Nephron (organoid): Measurements from ENCODE around the gene USP32.
"Not testable (repeated sequence)": the region's sequence is repeated elsewhere in the genome, so short reads cannot be mapped to it uniquely, and the experiment has no call there.

Source experiments
- H3K27ac Mint-ChIP-seq, 3 experiments: 2 replicates each; pipeline ENCODE4 v1.8.0; 2020; ENCODE audit warnings: mixed read lengths in 3 of 3, mild to moderate bottlenecking in 2 of 3, moderate library complexity in 1 of 3
- H3K27me3 Mint-ChIP-seq: 2 replicates; pipeline ENCODE4 v1.8.0; 2021; ENCODE audit warnings: low read depth, mild to moderate bottlenecking, moderate library complexity, mixed read lengths
- H3K36me3 Mint-ChIP-seq: 2 replicates; pipeline ENCODE4 v1.8.0; 2020; ENCODE audit warnings: low read depth, mixed read lengths
- H3K4me1 Mint-ChIP-seq: 2 replicates; pipeline ENCODE4 v1.8.0; 2020; ENCODE audit warnings: mixed read lengths
- H3K4me3 Mint-ChIP-seq, 3 experiments: 2 replicates each; pipeline ENCODE4 v1.8.0; 2020; ENCODE audit warnings: mild to moderate bottlenecking in 3 of 3, mixed read lengths in 3 of 3, moderate library complexity in 2 of 3
- H3K9me3 Mint-ChIP-seq: 2 replicates; pipeline ENCODE4 v1.8.0; 2020; ENCODE audit warnings: mixed read lengths
- CTCF ChIP-seq, 3 experiments: fragments of 200-600 bp; sonication (generic); IDR thresholded peaks; one replicate each; pipeline ENCODE4 v1.5.0; 2021; ENCODE audit warnings: antibody characterized with exemption in 3 of 3; ENCODE audit not compliant: unreplicated experiment in 3 of 3

Gene USP32

GRCh38 chr17:60193482-60193881 lies 198.5 kb downstream of the USP32 start:
- no peaks in the 10 kb centered on the region for H3K4me1 Mint-ChIP-seq
- H3K27me3 Mint-ChIP-seq = no peaks in the 10 kb centered on the region
- TF ChIP-seq CTCF (IDR thresholded peaks at IDR 0.05; ENCODE audit: unreplicated experiment in 3 of 3) = no peak
- H3K27ac Mint-ChIP-seq = no peak overlapping the region
- no peaks in the 10 kb centered on the region for H3K9me3 Mint-ChIP-seq
- H3K4me3 Mint-ChIP-seq = no peak overlapping the region
- peaks cover 68% of the 10 kb centered on the region for H3K36me3 Mint-ChIP-seq

GRCh38 chr17:60193032-60193431 lies 198.9 kb downstream of the USP32 start:
- not testable (repeated sequence) for H3K4me3 Mint-ChIP-seq, H3K9me3 Mint-ChIP-seq, H3K4me1 Mint-ChIP-seq, H3K27ac Mint-ChIP-seq, H3K27me3 Mint-ChIP-seq
- H3K36me3 Mint-ChIP-seq = peaks cover 64% of the 10 kb centered on the region

- not testable (repeated sequence) for H3K4me3 Mint-ChIP-seq, H3K4me1 Mint-ChIP-seq, H3K27me3 Mint-ChIP-seq, H3K27ac Mint-ChIP-seq, H3K9me3 Mint-ChIP-seq
- peaks cover 50% of the 10 kb centered on the region for H3K36me3 Mint-ChIP-seq
These were observed 201.9 kb downstream of the USP32 start for GRCh38 chr17:60190032-60190431.

- Mint-ChIP-seq H3K4me1 (no peaks in the 10 kb centered on the region), H3K4me3 (no peak overlapping the region), H3K36me3 (peaks cover 42% of the 10 kb centered on the region), H3K9me3 (no peaks in the 10 kb centered on the region), H3K27me3 (no peaks in the 10 kb centered on the region), H3K27ac (no peak overlapping the region)
- no peak for TF ChIP-seq CTCF (IDR thresholded peaks at IDR 0.05; ENCODE audit: unreplicated experiment in 3 of 3)
These were observed 203.2 kb downstream of the USP32 start for GRCh38 chr17:60188759-60189158.

- H3K27ac Mint-ChIP-seq, H3K4me3 Mint-ChIP-seq, H3K27me3 Mint-ChIP-seq, H3K4me1 Mint-ChIP-seq, H3K9me3 Mint-ChIP-seq: not testable (repeated sequence)
- H3K36me3 Mint-ChIP-seq = peaks cover 38% of the 10 kb centered on the region
These were observed 204.8 kb downstream of the USP32 start for GRCh38 chr17:60186846-60187745.

GRCh38 chr17:60186372-60186771 lies 205.6 kb downstream of the USP32 start:
- not testable (repeated sequence) for H3K4me3 Mint-ChIP-seq, H3K27me3 Mint-ChIP-seq, H3K9me3 Mint-ChIP-seq, H3K27ac Mint-ChIP-seq, H3K4me1 Mint-ChIP-seq
- H3K36me3 Mint-ChIP-seq = peaks cover 41% of the 10 kb centered on the region

GRCh38 chr17:60180380-60180779 lies 211.6 kb downstream of the USP32 start:
- not testable (repeated sequence) for H3K4me3 Mint-ChIP-seq, H3K27ac Mint-ChIP-seq, H3K27me3 Mint-ChIP-seq, H3K9me3 Mint-ChIP-seq, H3K4me1 Mint-ChIP-seq
- H3K36me3 Mint-ChIP-seq = peaks cover 45% of the 10 kb centered on the region

- H3K27me3 Mint-ChIP-seq, H3K27ac Mint-ChIP-seq, H3K4me1 Mint-ChIP-seq, H3K4me3 Mint-ChIP-seq, H3K9me3 Mint-ChIP-seq: not testable (repeated sequence)
- H3K36me3 Mint-ChIP-seq = peaks cover 36% of the 10 kb centered on the region
These were observed 213.8 kb downstream of the USP32 start for GRCh38 chr17:60178180-60178579.

- H3K27me3 Mint-ChIP-seq, H3K27ac Mint-ChIP-seq, H3K4me3 Mint-ChIP-seq, H3K4me1 Mint-ChIP-seq, H3K9me3 Mint-ChIP-seq: not testable (repeated sequence)
- H3K36me3 Mint-ChIP-seq = peaks cover 32% of the 10 kb centered on the region
These were observed 215.2 kb downstream of the USP32 start for GRCh38 chr17:60176763-60177162.
